ENCODE data around the gene MIA2.

MIA2 gene

DNA sequence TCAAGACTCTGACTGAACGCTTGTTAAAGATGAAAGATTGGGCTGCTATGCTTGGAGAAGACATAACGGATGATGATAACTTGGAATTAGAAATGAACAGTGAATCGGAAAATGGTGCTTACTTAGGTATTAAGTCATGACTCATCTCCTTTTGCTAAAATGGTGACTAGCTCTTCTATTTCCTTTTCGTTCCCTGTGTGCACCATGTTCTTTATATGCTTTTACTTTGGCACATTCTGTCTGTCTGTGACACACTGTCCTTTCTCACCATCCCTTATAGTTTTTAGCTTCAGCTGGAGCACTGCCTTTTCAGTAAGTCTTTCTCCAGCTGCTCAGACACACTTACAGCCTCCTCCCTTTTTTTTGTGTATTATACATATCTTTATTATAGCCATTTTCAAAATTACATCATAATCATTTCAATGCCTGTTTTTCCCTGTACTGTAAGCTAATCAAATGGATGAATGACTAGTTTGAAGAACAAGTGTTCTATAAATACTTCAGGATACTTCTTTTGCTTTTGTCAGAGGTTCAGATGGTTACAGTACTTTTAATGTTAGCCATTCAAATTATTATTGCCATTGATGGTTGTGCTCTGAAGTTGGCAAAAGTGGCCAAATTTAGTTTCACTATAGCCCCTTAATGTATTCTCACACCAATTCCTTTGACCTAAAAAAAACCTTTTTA is 68.6 kb downstream of the MIA2 start:
- no peak for FAIRE-seq
- no peak for DNase-seq (ENCODE audit: insufficient read length, low spot score)
- TF ChIP-seq, protein P1, sequence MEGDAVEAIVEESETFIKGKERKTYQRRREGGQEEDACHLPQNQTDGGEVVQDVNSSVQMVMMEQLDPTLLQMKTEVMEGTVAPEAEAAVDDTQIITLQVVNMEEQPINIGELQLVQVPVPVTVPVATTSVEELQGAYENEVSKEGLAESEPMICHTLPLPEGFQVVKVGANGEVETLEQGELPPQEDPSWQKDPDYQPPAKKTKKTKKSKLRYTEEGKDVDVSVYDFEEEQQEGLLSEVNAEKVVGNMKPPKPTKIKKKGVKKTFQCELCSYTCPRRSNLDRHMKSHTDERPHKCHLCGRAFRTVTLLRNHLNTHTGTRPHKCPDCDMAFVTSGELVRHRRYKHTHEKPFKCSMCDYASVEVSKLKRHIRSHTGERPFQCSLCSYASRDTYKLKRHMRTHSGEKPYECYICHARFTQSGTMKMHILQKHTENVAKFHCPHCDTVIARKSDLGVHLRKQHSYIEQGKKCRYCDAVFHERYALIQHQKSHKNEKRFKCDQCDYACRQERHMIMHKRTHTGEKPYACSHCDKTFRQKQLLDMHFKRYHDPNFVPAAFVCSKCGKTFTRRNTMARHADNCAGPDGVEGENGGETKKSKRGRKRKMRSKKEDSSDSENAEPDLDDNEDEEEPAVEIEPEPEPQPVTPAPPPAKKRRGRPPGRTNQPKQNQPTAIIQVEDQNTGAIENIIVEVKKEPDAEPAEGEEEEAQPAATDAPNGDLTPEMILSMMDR (IDR thresholded peaks at IDR 0.05; ENCODE audit: insufficient read depth, missing control alignments): no peak

DNA sequence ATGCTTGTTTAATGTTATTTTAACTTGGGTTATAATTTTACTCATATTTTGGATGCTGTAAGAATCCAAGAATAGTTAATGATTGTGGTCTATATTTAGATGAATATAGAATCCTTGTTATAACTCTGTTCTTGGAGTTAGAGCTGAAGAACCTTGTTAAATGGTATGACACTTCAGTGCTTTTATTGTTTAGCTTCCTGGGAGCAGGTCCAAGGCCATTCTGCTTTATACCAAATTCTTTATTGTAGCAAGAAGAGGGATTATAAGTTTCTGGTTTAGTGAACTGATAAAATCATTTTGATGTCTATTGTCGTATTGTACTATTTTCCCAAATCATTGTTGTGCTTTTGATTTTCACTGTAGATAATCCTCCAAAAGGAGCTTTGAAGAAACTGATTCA is 69.4 kb downstream of the MIA2 start:
- TF ChIP-seq, protein P1 (IDR thresholded peaks at IDR 0.05; ENCODE audit: insufficient read depth, missing control alignments): no peak
- DNase-seq (ENCODE audit: insufficient read length, low spot score) (no peak), FAIRE-seq (no peak)

DNA sequence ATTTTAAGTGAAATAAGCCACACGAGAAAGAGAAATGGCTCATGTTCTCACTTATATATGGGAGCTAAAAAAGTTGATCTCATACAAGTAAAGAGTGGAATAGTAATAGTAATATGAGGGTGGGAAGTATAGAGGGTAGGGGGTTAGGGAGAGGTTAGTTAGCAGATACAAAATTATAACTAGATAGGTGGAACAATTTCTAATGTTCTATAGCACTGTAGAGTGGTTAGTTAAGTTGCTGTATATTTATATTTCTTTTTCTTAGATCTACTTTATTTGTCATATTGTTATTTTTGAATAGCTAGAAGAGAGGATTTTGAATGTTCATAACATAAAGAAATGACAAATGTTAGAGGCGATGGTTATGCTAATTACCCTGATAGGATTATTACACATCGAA is 74.1 kb downstream of the MIA2 start:
- FAIRE-seq (no peak), DNase-seq (ENCODE audit: insufficient read length, low spot score) (no peak)
- TF ChIP-seq, protein P1 (IDR thresholded peaks at IDR 0.05; ENCODE audit: insufficient read depth, missing control alignments): no peak

DNA sequence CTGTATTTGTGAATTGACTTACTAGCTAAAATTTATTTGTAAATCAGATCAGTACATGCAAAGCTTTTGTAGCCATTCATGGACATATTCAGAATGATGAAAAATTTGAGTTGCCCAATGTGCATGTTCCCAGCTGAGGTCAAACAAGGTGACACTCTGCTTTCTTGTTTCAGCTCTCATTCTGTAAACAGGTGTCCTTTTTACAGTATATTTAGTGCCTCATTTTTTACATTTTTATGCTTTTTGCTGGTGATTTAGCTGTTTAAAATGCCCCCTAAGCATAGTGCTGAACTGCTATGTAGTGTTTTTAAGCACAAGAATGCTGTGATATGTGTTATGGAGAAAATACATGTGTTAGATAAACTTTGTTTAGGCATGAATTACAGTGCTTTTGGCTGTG is 76.3 kb downstream of the MIA2 start:
- FAIRE-seq (no peak), DNase-seq (ENCODE audit: insufficient read length, low spot score) (no peak)
- TF ChIP-seq, protein P1 (IDR thresholded peaks at IDR 0.05; ENCODE audit: insufficient read depth, missing control alignments): no peak

DNA sequence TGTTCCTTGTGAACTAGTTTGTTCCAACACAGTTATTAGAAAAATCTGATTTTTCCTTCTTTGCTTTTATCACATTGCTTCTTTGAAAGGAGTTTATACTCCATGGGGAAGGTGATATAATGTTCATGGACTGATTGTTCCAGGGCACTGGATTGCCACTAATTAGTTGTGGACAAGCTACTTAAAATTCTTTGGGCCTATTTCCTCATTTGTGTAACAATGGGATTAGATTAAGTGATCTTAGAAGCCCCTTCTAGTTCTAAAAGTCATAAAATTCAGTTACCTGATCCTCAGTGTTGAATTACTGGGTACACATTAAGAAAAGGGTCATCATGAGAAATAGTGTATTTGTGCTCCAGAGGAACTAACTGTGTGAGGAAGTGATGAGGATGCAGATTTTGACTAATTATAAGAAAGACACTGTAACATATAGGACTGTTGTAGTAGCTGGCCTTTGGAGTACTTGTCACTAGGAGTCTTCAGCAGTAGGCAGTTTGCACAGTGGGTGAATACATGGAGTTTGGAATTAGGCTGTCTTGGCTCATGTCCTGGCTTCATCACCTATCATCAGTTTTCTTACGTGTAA is 82.2 kb downstream of the MIA2 start:
- TF ChIP-seq, protein P1 (IDR thresholded peaks at IDR 0.05; ENCODE audit: insufficient read depth, missing control alignments): no peak
- FAIRE-seq (no peak), DNase-seq (ENCODE audit: insufficient read length, low spot score) (no peak)

DNA sequence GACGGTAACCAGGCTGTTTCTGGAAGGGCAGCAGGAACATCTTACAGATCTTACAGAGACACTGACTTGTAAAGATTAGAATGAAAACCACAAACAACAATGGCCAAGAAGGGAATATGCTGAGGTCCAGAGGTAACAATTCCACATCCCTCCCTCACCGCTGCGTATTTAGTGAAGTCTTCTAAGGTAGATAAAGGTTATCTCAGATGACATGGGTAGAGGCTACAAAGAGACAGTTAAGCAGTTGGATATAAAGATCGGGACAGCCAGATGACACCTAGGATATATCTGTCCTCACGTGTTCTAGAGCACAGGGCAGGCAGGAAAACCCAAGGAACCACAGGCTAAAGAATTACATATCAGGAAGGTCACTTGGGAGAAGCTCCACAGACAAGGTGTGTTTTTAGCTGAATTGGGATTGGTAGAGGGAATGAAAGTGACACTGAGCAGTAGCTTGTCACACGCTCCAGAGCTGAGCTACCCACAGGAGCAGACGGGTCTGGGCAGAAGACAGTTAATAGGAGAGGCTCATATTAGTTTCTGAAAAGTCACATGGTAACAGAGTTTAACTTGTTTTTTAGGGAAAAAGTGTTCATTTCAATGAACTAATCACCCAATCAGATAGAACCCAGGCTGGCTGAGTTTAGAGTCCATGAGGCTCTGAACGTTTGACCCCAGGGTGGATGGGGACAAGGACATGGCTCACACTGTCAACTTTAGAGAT is 83.3 kb downstream of the MIA2 start:
- TF ChIP-seq, protein P1 (IDR thresholded peaks at IDR 0.05; ENCODE audit: insufficient read depth, missing control alignments): no peak
- DNase-seq (ENCODE audit: insufficient read length, low spot score) (no peak), FAIRE-seq (no peak)

DNA sequence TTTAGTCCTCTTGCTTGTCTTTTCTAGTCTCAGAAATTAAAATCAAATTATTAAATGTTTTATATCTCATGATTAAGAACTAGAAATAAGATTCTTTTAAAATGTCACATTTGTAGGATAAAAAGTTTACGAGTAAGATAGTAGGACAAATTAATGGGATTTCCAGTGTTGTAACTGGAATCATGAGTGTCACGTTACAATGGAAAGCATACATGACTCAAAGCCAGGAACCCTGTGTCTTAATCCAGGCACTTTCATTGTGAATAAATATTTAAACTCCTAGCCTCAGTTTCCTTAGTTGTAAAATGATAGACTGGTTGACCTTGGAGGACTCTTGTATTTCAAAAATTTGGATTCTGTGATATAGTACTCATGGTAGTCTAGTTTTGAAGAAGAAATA is 84.9 kb downstream of the MIA2 start:
- FAIRE-seq: no peak
- no peak for DNase-seq (ENCODE audit: insufficient read length, low spot score)
- TF ChIP-seq, protein P1 (IDR thresholded peaks at IDR 0.05; ENCODE audit: insufficient read depth, missing control alignments): no peak

Data from D721Med (cell line).